ENCODE measurements around the gene DNAH8.

Gene DNAH8

DNA sequence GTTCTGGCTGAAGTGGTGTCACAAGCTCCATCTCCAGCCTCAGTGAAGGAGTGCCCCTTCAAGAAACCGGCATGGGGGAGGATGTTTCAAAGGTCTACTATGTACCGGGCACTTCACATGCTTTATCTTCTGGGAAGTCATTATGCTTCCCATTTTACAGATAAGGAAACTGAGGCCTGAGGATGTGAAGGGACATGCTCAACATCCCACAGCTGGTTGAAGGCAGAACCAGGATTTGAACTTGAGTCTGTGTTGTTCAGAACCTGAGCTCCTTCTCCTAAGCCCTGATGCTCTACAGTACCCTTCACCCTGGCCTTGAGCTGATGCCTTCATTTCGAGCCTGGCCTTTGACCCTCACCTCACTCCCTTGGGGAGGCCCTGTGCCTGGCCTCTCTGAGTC, 346.5 kb downstream of the DNAH8 start:
- Histone ChIP-seq H3K79me2 (ENCODE audit: insufficient read depth, low read length) (no peaks in the 10 kb centered on the region), H2AFZ (ENCODE audit: low read depth, low read length, severe bottlenecking) (no peak overlapping the region), H3K9me2 (replicated peaks; ENCODE audit: insufficient read depth, low read length) (no peaks in the 10 kb centered on the region), H3K9ac (ENCODE audit: low read length) (no peak overlapping the region), H3F3A (ENCODE audit: insufficient read depth) (no peaks in the 10 kb centered on the region), H3K36me3 (ENCODE audit: low read length) (no peaks in the 10 kb centered on the region), H3K27ac (ENCODE audit: low read depth, low read length) (no peak overlapping the region), H3K27me3 (ENCODE audit: low read length) (no peaks in the 10 kb centered on the region), H3K4me2 (ENCODE audit: low read depth, low read length, poor library complexity, severe bottlenecking) (no peak overlapping the region), H4K20me1 (ENCODE audit: low read depth, low read length) (no peaks in the 10 kb centered on the region), H3K4me3 (ENCODE audit: insufficient read depth, low read length, poor library complexity, severe bottlenecking) (no peak overlapping the region), H3K9me3 (ENCODE audit: insufficient read depth, low read length) (no peaks in the 10 kb centered on the region)
- TF ChIP-seq EZH2phosphoT487 (conservative IDR thresholded peaks at IDR 0.05; ENCODE audit: low read length) (no peak), CTCF (IDR thresholded peaks at IDR 0.05; ENCODE audit: insufficient read depth, low read length, poor library complexity, severe bottlenecking) (no peak)

DNA sequence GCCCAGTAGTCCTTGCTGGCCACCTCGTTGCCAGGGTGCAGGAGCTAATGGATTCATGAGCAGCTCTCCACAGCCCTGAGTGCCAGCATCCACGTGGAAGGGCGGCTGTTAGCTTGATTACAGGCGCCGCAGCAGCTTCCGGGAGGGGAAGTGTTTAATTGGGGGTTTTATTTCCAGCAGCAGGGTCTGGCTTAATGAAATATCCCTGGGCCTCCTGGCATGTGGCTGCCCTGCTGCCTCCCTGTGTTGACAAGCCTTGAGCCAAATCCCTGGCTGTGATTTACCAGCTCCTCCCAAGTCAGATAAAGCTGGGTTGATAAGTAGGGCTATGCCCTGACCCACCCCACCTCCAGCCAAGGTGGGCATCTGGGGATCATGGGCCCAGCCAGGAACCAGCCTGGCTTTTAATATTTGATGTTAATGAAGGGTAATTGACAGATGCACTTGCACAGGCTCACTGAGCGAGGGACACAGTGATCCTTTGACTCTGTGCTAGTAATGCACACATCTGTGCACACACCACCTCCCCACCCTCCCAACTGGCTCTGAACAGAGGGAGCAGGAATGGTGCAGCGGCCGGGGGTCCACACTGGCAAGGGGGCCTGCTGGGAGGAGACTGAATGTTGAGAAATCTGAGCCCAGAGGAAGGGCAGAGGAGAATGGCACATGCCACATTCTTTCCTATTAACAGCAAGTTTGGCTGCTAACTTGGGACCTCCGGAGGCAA, 347.1 kb downstream of the DNAH8 start:
- H3K27ac ChIP-seq (ENCODE audit: low read depth, low read length), result no peak overlapping the region
- no peak overlapping the region for H3K9ac ChIP-seq (ENCODE audit: low read length)
- H4K20me1 ChIP-seq (ENCODE audit: low read depth, low read length), result no peaks in the 10 kb centered on the region
- no peaks in the 10 kb centered on the region for H3F3A ChIP-seq (ENCODE audit: insufficient read depth)
- H3K27me3 ChIP-seq (ENCODE audit: low read length), result no peaks in the 10 kb centered on the region
- H3K36me3 ChIP-seq (ENCODE audit: low read length), result no peaks in the 10 kb centered on the region
- H2AFZ ChIP-seq (ENCODE audit: low read depth, low read length, severe bottlenecking), result no peak overlapping the region
- TF ChIP-seq EZH2phosphoT487 (conservative IDR thresholded peaks at IDR 0.05; ENCODE audit: low read length) (no peak), CTCF (IDR thresholded peaks at IDR 0.05; ENCODE audit: insufficient read depth, low read length, poor library complexity, severe bottlenecking) (no peak)
- H3K4me3 ChIP-seq (ENCODE audit: insufficient read depth, low read length, poor library complexity, severe bottlenecking), result no peak overlapping the region
- no peaks in the 10 kb centered on the region for H3K9me3 ChIP-seq (ENCODE audit: insufficient read depth, low read length)
- no peaks in the 10 kb centered on the region for H3K9me2 ChIP-seq (replicated peaks; ENCODE audit: insufficient read depth, low read length)
- no peak overlapping the region for H3K4me2 ChIP-seq (ENCODE audit: low read depth, low read length, poor library complexity, severe bottlenecking)
- no peaks in the 10 kb centered on the region for H3K79me2 ChIP-seq (ENCODE audit: insufficient read depth, low read length)

- Histone ChIP-seq H3K27ac (ENCODE audit: low read depth, low read length) (no peak overlapping the region), H3K9me2 (replicated peaks; ENCODE audit: insufficient read depth, low read length) (no peaks in the 10 kb centered on the region), H3K9ac (ENCODE audit: low read length) (no peak overlapping the region), H3K27me3 (ENCODE audit: low read length) (no peaks in the 10 kb centered on the region), H3K4me3 (ENCODE audit: insufficient read depth, low read length, poor library complexity, severe bottlenecking) (no peak overlapping the region), H4K20me1 (ENCODE audit: low read depth, low read length) (no peaks in the 10 kb centered on the region), H3F3A (ENCODE audit: insufficient read depth) (no peaks in the 10 kb centered on the region), H3K9me3 (ENCODE audit: insufficient read depth, low read length) (no peaks in the 10 kb centered on the region), H3K79me2 (ENCODE audit: insufficient read depth, low read length) (no peaks in the 10 kb centered on the region), H2AFZ (ENCODE audit: low read depth, low read length, severe bottlenecking) (no peak overlapping the region), H3K36me3 (ENCODE audit: low read length) (no peaks in the 10 kb centered on the region), H3K4me2 (ENCODE audit: low read depth, low read length, poor library complexity, severe bottlenecking) (no peak overlapping the region)
- TF ChIP-seq EZH2phosphoT487 (conservative IDR thresholded peaks at IDR 0.05; ENCODE audit: low read length) (no peak), CTCF (IDR thresholded peaks at IDR 0.05; ENCODE audit: insufficient read depth, low read length, poor library complexity, severe bottlenecking) (no peak)
Observed at GRCh38 chr6:39063526-39063925, 348.4 kb downstream of the DNAH8 start.

Measured in SU-DHL-6 (cell line).